Measurements from ENCODE around the gene TRPM2. TPM values are rescaled to one million over a fixed set of nuclear protein-coding genes. Genes with fewer than 3 reads are reported as not detected.
A peak's percentile ranks its signal among the peaks of the same experiment; 100 is the strongest.

TRPM2 gene
- total and polyA plus RNA-seq, 2 of the 13 experiments (the other 11 are each of a cell fraction or from before 2014, with no cell fraction given) = 0.07 to 0.20 TPM

- TF ChIP-seq ZBTB40 (IDR thresholded peaks at IDR 0.05) (no peak), ZBTB40 (CRISPR knock-in tag; IDR thresholded peaks at IDR 0.05) (peak; percentile 71), MED8 (CRISPR knock-in tag; IDR thresholded peaks at IDR 0.05; ENCODE audit: insufficient replicate concordance) (no peak), ZNF841 (CRISPR knock-in tag; IDR thresholded peaks at IDR 0.05; ENCODE audit: borderline replicate concordance) (no peak), ZSCAN9 (CRISPR knock-in tag; IDR thresholded peaks at IDR 0.05; ENCODE audit: borderline replicate concordance) (0 out of 2 replicates have a peak, but pooled peaks have one; percentile 70), ZNF580 (CRISPR knock-in tag; IDR thresholded peaks at IDR 0.05; ENCODE audit: borderline replicate concordance, low read depth) (0 out of 2 replicates have a peak, but pooled peaks have one; percentile 25), MXD3 (CRISPR knock-in tag; IDR thresholded peaks at IDR 0.05) (peak; percentile 53; the same call in 1 of the 2 replicates), KAT7 (CRISPR knock-in tag; IDR thresholded peaks at IDR 0.05; ENCODE audit: borderline replicate concordance) (no peak), SNAPC5 (CRISPR knock-in tag; IDR thresholded peaks at IDR 0.05; ENCODE audit: borderline replicate concordance) (no peak), ZNF296 (CRISPR knock-in tag; conservative IDR thresholded peaks at IDR 0.05) (no peak), ZNF142 (CRISPR knock-in tag; IDR thresholded peaks at IDR 0.05) (0 out of 2 replicates have a peak, but pooled peaks have one; percentile 49), ZNF263 (CRISPR knock-in tag; IDR thresholded peaks at IDR 0.05) (no peak)
Observed at GRCh38 chr21:44442266-44443125, 89.1 kb downstream of the TRPM2 start (continued).

Data from HepG2 (cell line).